ENCODE results near the gene ADCY7.

The ADCY7 gene

GRCh38 chr16:50288026-50288425 is 21.7 kb downstream of the ADCY7 start:
- DNase-seq (ENCODE audit: low read depth), result no peak
- TF ChIP-seq CTCF (IDR thresholded peaks at IDR 0.05; ENCODE audit: low read depth, low read length, missing control alignments), result no peak
- H3K4me3 ChIP-seq (ENCODE audit: low read depth, low read length), result no peak overlapping the region

GRCh38 chr16:50288920-50289319 is 22.6 kb downstream of the ADCY7 start:
- TF ChIP-seq CTCF (IDR thresholded peaks at IDR 0.05; ENCODE audit: low read depth, low read length, missing control alignments), result no peak

GRCh38 chr16:50289950-50290764 is 23.8 kb downstream of the ADCY7 start:
- no peak overlapping the region for H3K4me3 ChIP-seq (ENCODE audit: low read depth, low read length)
- TF ChIP-seq CTCF (IDR thresholded peaks at IDR 0.05; ENCODE audit: low read depth, low read length, missing control alignments), result no peak
- no peak for DNase-seq (ENCODE audit: low read depth)

More at GRCh38 chr16:50288920-50289319, 22.6 kb downstream of the ADCY7 start:
- H3K4me3 ChIP-seq (ENCODE audit: low read depth, low read length), result no peak overlapping the region
- no peak for DNase-seq (ENCODE audit: low read depth)

- TF ChIP-seq CTCF (IDR thresholded peaks at IDR 0.05; ENCODE audit: low read depth, low read length, missing control alignments), result no peak
- no peak overlapping the region for H3K4me3 ChIP-seq (ENCODE audit: low read depth, low read length)
- DNase-seq (ENCODE audit: low read depth), result no peak
Observed at GRCh38 chr16:50290856-50291255, 24.5 kb downstream of the ADCY7 start.

- H3K4me3 ChIP-seq (ENCODE audit: low read depth, low read length), result no peak overlapping the region
- no peak for DNase-seq (ENCODE audit: low read depth)
- TF ChIP-seq CTCF (IDR thresholded peaks at IDR 0.05; ENCODE audit: low read depth, low read length, missing control alignments), result no peak
Observed at GRCh38 chr16:50291719-50292565, 25.6 kb downstream of the ADCY7 start.

- no peak overlapping the region for H3K4me3 ChIP-seq (ENCODE audit: low read depth, low read length)
- no peak for TF ChIP-seq CTCF (IDR thresholded peaks at IDR 0.05; ENCODE audit: low read depth, low read length, missing control alignments)
- DNase-seq (ENCODE audit: low read depth), result no peak
Observed at GRCh38 chr16:50292566-50292948, 26.2 kb downstream of the ADCY7 start.

All from GM12864 (cell line).